ENCODE measurements around the gene MRPL23. TPM values are rescaled to one million over a fixed set of nuclear protein-coding genes. Genes with fewer than 3 reads are reported as not detected.
A peak's percentile ranks its signal among the peaks of the same experiment; 100 is the strongest.

The MRPL23 gene
- total RNA-seq, 1 experiment from 2014 or later, result 15.0 TPM

DNA sequence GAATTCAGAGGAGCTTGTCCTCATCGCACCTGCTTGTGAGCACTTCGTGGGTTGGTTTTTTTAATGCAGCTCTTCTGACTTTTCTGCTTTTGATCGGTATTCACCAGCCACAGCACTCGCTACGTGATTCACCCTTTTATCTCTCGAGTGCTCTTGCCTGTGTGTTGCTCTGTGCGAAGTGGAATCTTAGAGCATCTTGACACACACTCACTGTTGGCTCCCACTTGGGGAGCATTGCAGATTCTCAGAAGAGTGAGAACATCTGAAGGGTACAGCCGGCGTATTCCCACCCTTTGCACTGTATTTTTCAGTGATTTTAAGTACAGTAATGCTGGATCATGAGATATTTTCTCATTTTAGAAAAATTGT, 16.7 kb upstream of the MRPL23 start:
- CTCF ChIA-PET, result no interaction called here
- Histone ChIP-seq H3K9me3 (no peaks in the 10 kb centered on the region), H3K4me1 (no peaks in the 10 kb centered on the region; the same call in 1 of the 2 replicates), H3K36me3 (ENCODE audit: control insufficient read depth, insufficient read depth, low read length) (no peaks in the 10 kb centered on the region), H3K27me3 (replicated peaks; ENCODE audit: control insufficient read depth, insufficient read depth, low read length) (no peaks in the 10 kb centered on the region), H3K4me3 (ENCODE audit: low read depth, low read length) (no peak overlapping the region)
- no peak for TF ChIP-seq CTCF (IDR thresholded peaks at IDR 0.05; ENCODE audit: insufficient read depth in 1 of 2, low read depth in 1 of 2, low read length in 1 of 2, severe bottlenecking in 1 of 2, unreplicated experiment in 1 of 2)
- Mint-ChIP-seq H3K27me3 (ENCODE audit: insufficient read depth, unreplicated experiment) (peaks cover 5% of the 10 kb centered on the region), H3K4me1 (ENCODE audit: low read depth, unreplicated experiment) (peaks cover 8% of the 10 kb centered on the region), H3K9me3 (ENCODE audit: unreplicated experiment) (no peaks in the 10 kb centered on the region), H3K27ac (ENCODE audit: unreplicated experiment) (no peak overlapping the region), H3K4me3 (ENCODE audit: unreplicated experiment) (no peak overlapping the region), H3K36me3 (ENCODE audit: insufficient read depth, unreplicated experiment) (no peaks in the 10 kb centered on the region)
- peak in 1 of 2 experiments; percentile 23 for DNase-seq
- intact Hi-C loops (cut with micrococcal nuclease; ENCODE audit: unreplicated experiment), result no loop called here
- POLR2A ChIA-PET, result no interaction called here
- BruUV-seq (replicated peaks), result no TSS peak

DNA sequence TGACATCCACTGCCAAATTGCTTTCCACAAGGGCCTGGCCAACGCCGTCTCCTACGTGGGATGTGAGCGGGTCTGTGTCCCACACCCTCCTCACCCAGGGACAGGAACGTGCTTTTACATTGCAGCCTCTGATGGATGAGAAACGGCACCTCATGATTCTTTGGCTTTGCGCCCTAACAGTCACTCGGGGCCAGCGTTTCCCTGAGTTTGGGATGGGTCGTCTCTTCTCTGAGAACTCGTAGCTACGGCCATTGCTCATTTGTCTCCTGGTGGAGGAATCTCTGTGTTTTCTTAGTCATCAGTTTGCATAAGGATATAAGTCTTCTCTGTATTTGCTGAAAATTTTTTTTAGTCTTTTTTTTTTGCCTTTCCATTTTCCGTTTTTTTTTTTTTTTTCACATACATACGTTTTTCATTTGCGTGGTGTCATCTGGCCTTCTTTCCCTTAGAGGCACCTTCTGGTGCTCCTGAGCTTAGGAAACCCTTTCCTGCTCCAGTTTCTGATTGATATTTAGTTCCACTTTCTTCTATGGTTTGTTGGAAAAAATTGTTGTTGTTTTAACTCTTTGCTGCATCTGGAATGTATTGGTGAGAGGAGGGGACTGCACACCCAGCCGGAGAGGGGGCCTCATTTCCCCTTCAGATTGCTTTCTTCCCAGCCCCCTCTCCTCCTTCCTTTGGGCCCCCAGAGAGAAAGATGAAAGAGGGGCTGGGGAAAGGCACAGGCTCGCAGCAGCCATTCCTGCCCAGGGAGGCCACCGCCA, 15.6 kb upstream of the MRPL23 start:
- Histone ChIP-seq H3K9me3 (no peaks in the 10 kb centered on the region), H3K4me3 (ENCODE audit: low read depth, low read length) (no peak overlapping the region), H3K36me3 (ENCODE audit: control insufficient read depth, insufficient read depth, low read length) (no peaks in the 10 kb centered on the region), H3K27me3 (replicated peaks; ENCODE audit: control insufficient read depth, insufficient read depth, low read length) (no peaks in the 10 kb centered on the region), H3K4me1 (no peaks in the 10 kb centered on the region; the same call in 1 of the 2 replicates)
- intact Hi-C loops (cut with micrococcal nuclease; ENCODE audit: unreplicated experiment), result no loop called here
- H3K36me3 Mint-ChIP-seq (ENCODE audit: insufficient read depth, unreplicated experiment), result no peaks in the 10 kb centered on the region
- peak in 1 of 2 experiments; percentile 12 for DNase-seq
- no TSS peak for BruUV-seq (replicated peaks)
- no peak overlapping the region for H3K4me3 Mint-ChIP-seq (ENCODE audit: unreplicated experiment)
- POLR2A ChIA-PET, result no interaction called here
- peaks cover 5% of the 10 kb centered on the region for H3K27me3 Mint-ChIP-seq (ENCODE audit: insufficient read depth, unreplicated experiment)
- no peak overlapping the region for H3K27ac Mint-ChIP-seq (ENCODE audit: unreplicated experiment)
- H3K9me3 Mint-ChIP-seq (ENCODE audit: unreplicated experiment), result no peaks in the 10 kb centered on the region
- H3K4me1 Mint-ChIP-seq (ENCODE audit: low read depth, unreplicated experiment), result peaks cover 8% of the 10 kb centered on the region
- TF ChIP-seq CTCF (IDR thresholded peaks at IDR 0.05; ENCODE audit: insufficient read depth in 1 of 2, low read depth in 1 of 2, low read length in 1 of 2, severe bottlenecking in 1 of 2, unreplicated experiment in 1 of 2), result no peak
- CTCF ChIA-PET, result interaction anchor here (0.7 to 1.4 kb wide), 2 partner anchors 220 to 538 kb away, joined by 3 to 6 read pairs; no protein-coding TSS in a partner anchor

GRCh38 chr11:1932105-1932480, 15.0 kb upstream of the MRPL23 start:
- Mint-ChIP-seq H3K27ac (ENCODE audit: unreplicated experiment) (no peak overlapping the region), H3K36me3 (ENCODE audit: insufficient read depth, unreplicated experiment) (no peaks in the 10 kb centered on the region)

More at GRCh38 chr11:1932105-1932480, 15.0 kb upstream of the MRPL23 start:
- ChIA-PET POLR2A (no interaction called here), CTCF (interaction anchor here (0.7 to 1.4 kb wide), 2 partner anchors 219 to 538 kb away, joined by 3 to 6 read pairs; no protein-coding TSS in a partner anchor)
- H3K4me3 Mint-ChIP-seq (ENCODE audit: unreplicated experiment), result no peak overlapping the region
- Histone ChIP-seq H3K9me3 (no peaks in the 10 kb centered on the region), H3K4me3 (ENCODE audit: low read depth, low read length) (no peak overlapping the region), H3K36me3 (ENCODE audit: control insufficient read depth, insufficient read depth, low read length) (no peaks in the 10 kb centered on the region), H3K4me1 (no peaks in the 10 kb centered on the region; the same call in 1 of the 2 replicates), H3K27me3 (replicated peaks; ENCODE audit: control insufficient read depth, insufficient read depth, low read length) (no peaks in the 10 kb centered on the region)
- DNase-seq, result peak in 1 of 2 experiments; percentile 17
- peaks cover 8% of the 10 kb centered on the region for H3K4me1 Mint-ChIP-seq (ENCODE audit: low read depth, unreplicated experiment)
- H3K9me3 Mint-ChIP-seq (ENCODE audit: unreplicated experiment), result no peaks in the 10 kb centered on the region
- intact Hi-C loops (cut with micrococcal nuclease; ENCODE audit: unreplicated experiment), result no loop called here
- no TSS peak for BruUV-seq (replicated peaks)
- H3K27me3 Mint-ChIP-seq (ENCODE audit: insufficient read depth, unreplicated experiment), result peaks cover 5% of the 10 kb centered on the region
- no peak for TF ChIP-seq CTCF (IDR thresholded peaks at IDR 0.05; ENCODE audit: insufficient read depth in 1 of 2, low read depth in 1 of 2, low read length in 1 of 2, severe bottlenecking in 1 of 2, unreplicated experiment in 1 of 2)
